ENCODE data around the gene DLK1.

Gene DLK1

GRCh38 chr14:100741966-100742365, 15.3 kb downstream of the DLK1 start:
- no peak for DNase-seq (ENCODE audit: low read depth)
- no peak overlapping the region for H3K4me3 ChIP-seq (ENCODE audit: low read depth, low read length)
- TF ChIP-seq, protein P1, sequence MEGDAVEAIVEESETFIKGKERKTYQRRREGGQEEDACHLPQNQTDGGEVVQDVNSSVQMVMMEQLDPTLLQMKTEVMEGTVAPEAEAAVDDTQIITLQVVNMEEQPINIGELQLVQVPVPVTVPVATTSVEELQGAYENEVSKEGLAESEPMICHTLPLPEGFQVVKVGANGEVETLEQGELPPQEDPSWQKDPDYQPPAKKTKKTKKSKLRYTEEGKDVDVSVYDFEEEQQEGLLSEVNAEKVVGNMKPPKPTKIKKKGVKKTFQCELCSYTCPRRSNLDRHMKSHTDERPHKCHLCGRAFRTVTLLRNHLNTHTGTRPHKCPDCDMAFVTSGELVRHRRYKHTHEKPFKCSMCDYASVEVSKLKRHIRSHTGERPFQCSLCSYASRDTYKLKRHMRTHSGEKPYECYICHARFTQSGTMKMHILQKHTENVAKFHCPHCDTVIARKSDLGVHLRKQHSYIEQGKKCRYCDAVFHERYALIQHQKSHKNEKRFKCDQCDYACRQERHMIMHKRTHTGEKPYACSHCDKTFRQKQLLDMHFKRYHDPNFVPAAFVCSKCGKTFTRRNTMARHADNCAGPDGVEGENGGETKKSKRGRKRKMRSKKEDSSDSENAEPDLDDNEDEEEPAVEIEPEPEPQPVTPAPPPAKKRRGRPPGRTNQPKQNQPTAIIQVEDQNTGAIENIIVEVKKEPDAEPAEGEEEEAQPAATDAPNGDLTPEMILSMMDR (IDR thresholded peaks at IDR 0.05; ENCODE audit: control insufficient read depth, extremely low read depth, insufficient read depth) = no peak

- H3K4me3 ChIP-seq (ENCODE audit: low read depth, low read length) = no peak overlapping the region
- TF ChIP-seq, protein P1 (IDR thresholded peaks at IDR 0.05; ENCODE audit: control insufficient read depth, extremely low read depth, insufficient read depth) = no peak
- DNase-seq (ENCODE audit: low read depth) = no peak
Measured at GRCh38 chr14:100746326-100746725, 19.6 kb downstream of the DLK1 start.

DNA sequence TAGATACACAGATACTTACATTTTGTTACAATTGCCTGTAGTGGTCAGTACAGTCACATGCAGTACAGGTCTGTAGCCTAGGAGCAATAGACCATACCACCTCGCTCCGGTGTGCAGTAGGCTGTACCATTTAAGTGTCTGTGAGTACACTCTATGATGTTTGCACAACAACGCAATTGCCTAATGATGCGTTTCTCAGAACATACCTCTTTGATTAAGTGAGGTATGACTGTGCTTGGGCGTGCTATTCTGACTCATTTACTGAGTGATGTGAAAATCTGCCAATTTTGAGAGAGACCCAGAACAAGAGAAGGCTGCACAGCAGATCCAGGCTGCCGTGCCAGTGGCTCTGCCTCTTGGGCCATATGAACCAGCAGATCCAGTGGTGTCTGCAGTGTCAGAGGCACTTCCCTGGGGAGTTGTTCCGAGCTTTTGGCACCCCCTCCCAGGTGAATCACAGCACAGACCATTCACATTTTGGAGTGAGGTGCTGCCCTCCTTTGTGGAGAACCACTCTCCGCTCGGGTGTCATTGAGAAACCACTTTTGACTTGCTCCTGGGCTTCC, 20.4 kb downstream of the DLK1 start:
- DNase-seq (ENCODE audit: low read depth) = no peak
- TF ChIP-seq, protein P1 (IDR thresholded peaks at IDR 0.05; ENCODE audit: control insufficient read depth, extremely low read depth, insufficient read depth) = no peak
- no peak overlapping the region for H3K4me3 ChIP-seq (ENCODE audit: low read depth, low read length)

GRCh38 chr14:100747736-100748135, 21.0 kb downstream of the DLK1 start:
- no peak overlapping the region for H3K4me3 ChIP-seq (ENCODE audit: low read depth, low read length)
- DNase-seq (ENCODE audit: low read depth) = no peak
- TF ChIP-seq, protein P1 (IDR thresholded peaks at IDR 0.05; ENCODE audit: control insufficient read depth, extremely low read depth, insufficient read depth) = no peak

DNA sequence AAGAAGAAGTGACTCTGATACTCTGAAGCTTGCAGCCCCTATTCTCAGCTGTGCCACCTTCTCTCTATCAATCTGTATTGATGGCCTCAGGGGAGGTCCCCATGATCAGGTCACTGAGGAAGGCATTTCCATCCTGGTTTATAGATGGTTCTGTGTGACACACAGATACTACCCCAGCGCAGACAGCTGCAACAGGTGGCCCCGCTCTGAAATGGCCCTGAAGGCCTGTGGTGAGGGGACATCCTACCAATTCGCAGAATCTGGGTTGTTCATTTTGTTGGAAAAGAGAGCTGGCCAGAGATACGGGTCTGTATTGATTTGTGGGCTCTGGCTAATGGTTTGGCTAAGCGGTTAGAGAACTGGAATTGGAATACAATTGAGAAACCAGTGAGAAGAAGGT, 21.7 kb downstream of the DLK1 start:
- no peak overlapping the region for H3K4me3 ChIP-seq (ENCODE audit: low read depth, low read length)
- no peak for DNase-seq (ENCODE audit: low read depth)
- TF ChIP-seq, protein P1 (IDR thresholded peaks at IDR 0.05; ENCODE audit: control insufficient read depth, extremely low read depth, insufficient read depth) = no peak

- no peak for DNase-seq (ENCODE audit: low read depth)
- H3K4me3 ChIP-seq (ENCODE audit: low read depth, low read length) = no peak overlapping the region
- TF ChIP-seq, protein P1 (IDR thresholded peaks at IDR 0.05; ENCODE audit: control insufficient read depth, extremely low read depth, insufficient read depth) = no peak
Measured at GRCh38 chr14:100748944-100749343, 22.3 kb downstream of the DLK1 start.

DNA sequence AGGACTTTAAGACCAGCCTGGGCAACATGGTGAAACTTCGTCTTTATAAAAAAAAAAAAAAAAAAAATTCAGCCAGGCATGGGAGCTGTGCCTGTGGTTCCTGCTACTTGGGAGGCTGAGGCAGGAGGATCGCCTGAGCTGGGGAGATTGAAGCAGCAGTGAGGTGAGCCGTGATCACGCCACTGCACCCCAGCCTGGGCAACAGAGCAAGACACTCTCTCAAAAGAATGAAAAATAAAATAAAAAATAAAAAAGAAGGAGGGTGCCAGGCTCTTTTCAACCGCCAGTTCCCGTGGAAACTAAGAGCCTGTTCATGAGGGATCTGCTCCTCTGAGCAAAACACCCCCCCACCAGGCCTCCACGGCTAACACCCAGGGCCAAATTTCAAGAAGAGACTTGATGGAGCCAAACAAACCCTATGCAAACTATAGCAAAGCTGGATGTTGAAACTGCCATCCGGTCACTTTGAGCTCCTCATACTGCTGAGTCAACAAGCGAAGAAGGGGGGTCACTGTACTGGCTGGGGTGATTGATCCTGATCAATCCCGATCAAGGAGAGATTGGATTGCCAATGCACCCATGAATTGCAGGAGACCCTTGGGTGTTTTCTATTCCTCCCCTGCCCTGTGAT, 23.4 kb downstream of the DLK1 start:
- TF ChIP-seq, protein P1 (IDR thresholded peaks at IDR 0.05; ENCODE audit: control insufficient read depth, extremely low read depth, insufficient read depth) = no peak
- no peak overlapping the region for H3K4me3 ChIP-seq (ENCODE audit: low read depth, low read length)
- DNase-seq (ENCODE audit: low read depth) = no peak

Data from LNCaP clone FGC (cell line).